GM23338 (cell line): ENCODE measurements around the gene NSRP1. TPM values are rescaled to one million over a fixed set of nuclear protein-coding genes. Genes with fewer than 3 reads are reported as not detected.

Source experiments
- ATAC-seq: fragments of 200-7000 bp; cut with Tn5 transposase; 3 replicates; pipeline ENCODE4 v1.9.1; 2020
- DNase-seq: peaks from one replicate; pipeline ENCODE4 v3.0.0-alpha.2; 2015; ENCODE audit warnings: low spot score
- H2AFZ ChIP-seq: fragments of 200-600 bp; sonication (generic); 2 replicates; pipeline ENCODE4 v1.8.0; 2016; ENCODE audit warnings: antibody characterized with exemption, mild to moderate bottlenecking, moderate library complexity
- H3F3A ChIP-seq: fragments of 200-600 bp; sonication (generic); replicated peaks from 2 replicates; pipeline ENCODE4 v1.8.0; 2017; ENCODE audit warnings: antibody characterized with exemption, mixed run types, low read depth
- H3K27ac ChIP-seq: fragments of 200-600 bp; sonication (generic); 2 replicates; pipeline ENCODE4 v1.6.1; 2016; ENCODE audit warnings: low read depth
- H3K27me3 ChIP-seq: fragments of 200-600 bp; sonication (generic); 2 replicates; pipeline ENCODE4 v1.8.0; 2016; ENCODE audit warnings: mild to moderate bottlenecking, mixed run types, moderate library complexity; ENCODE audit not compliant: insufficient read depth
- H3K36me3 ChIP-seq: fragments of 200-600 bp; sonication (generic); 2 replicates; pipeline ENCODE4 v1.8.0; 2016; ENCODE audit warnings: mild to moderate bottlenecking; ENCODE audit not compliant: insufficient read depth
- H3K4me1 ChIP-seq: fragments of 200-600 bp; sonication (generic); 2 replicates; pipeline ENCODE4 v1.8.0; 2016; ENCODE audit warnings: mild to moderate bottlenecking, moderate library complexity; ENCODE audit not compliant: insufficient read depth
- H3K4me2 ChIP-seq: fragments of 200-600 bp; sonication (generic); 2 replicates; pipeline ENCODE4 v1.7.1; 2017; ENCODE audit warnings: mixed run types
- H3K4me3 ChIP-seq: fragments of 200-600 bp; sonication (generic); 2 replicates; pipeline ENCODE4 v1.6.1; 2016; ENCODE audit warnings: mixed run types
- H3K79me2 ChIP-seq: fragments of 200-600 bp; sonication (generic); replicated peaks from 2 replicates; pipeline ENCODE4 v1.8.0; 2017; ENCODE audit warnings: mild to moderate bottlenecking; ENCODE audit not compliant: insufficient read depth
- H3K9me2 ChIP-seq: fragments of 200-600 bp; sonication (generic); 2 replicates; pipeline ENCODE4 v1.8.0; 2017; ENCODE audit not compliant: insufficient read depth
- H4K20me1 ChIP-seq: fragments of 200-600 bp; sonication (generic); replicated peaks from 2 replicates; pipeline ENCODE4 v1.8.0; 2017; ENCODE audit warnings: mild to moderate bottlenecking; ENCODE audit not compliant: insufficient read depth
- H3K27ac Mint-ChIP-seq: 2 replicates; pipeline ENCODE4 v1.8.0; 2020; ENCODE audit warnings: inconsistent platforms, mild to moderate bottlenecking, moderate library complexity, mixed read lengths
- H3K27me3 Mint-ChIP-seq: 3 replicates; pipeline ENCODE4 v1.8.0; 2022; ENCODE audit warnings: low read depth, mild to moderate bottlenecking, moderate library complexity, mixed read lengths, inconsistent platforms; ENCODE audit not compliant: insufficient read depth, poor library complexity
- H3K36me3 Mint-ChIP-seq: 3 replicates; pipeline ENCODE4 v1.8.0; 2021; ENCODE audit warnings: low read depth, mild to moderate bottlenecking, inconsistent platforms, moderate library complexity, mixed read lengths
- H3K4me1 Mint-ChIP-seq: 3 replicates; pipeline ENCODE4 v1.8.0; 2020; ENCODE audit warnings: mild to moderate bottlenecking, inconsistent platforms, mixed read lengths
- H3K4me3 Mint-ChIP-seq: 3 replicates; pipeline ENCODE4 v1.8.0; 2021; ENCODE audit warnings: moderate library complexity, mild to moderate bottlenecking, inconsistent platforms, mixed read lengths
- H3K9me3 Mint-ChIP-seq: 3 replicates; pipeline ENCODE4 v1.8.0; 2020; ENCODE audit warnings: moderate library complexity, mild to moderate bottlenecking, inconsistent platforms, mixed read lengths
- CREB1 ChIP-seq: fragments of 250-450 bp; sonication (Bioruptor Pico); IDR thresholded peaks from 2 replicates; pipeline ENCODE4 v1.5.0; 2020; ENCODE audit warnings: low read depth, mild to moderate bottlenecking, moderate library complexity
- EZH2 ChIP-seq: fragments of 200-600 bp; sonication (generic); IDR thresholded peaks from one replicate; pipeline ENCODE4 v1.8.0; 2017; ENCODE audit warnings: antibody characterized with exemption, mild to moderate bottlenecking, low read depth; ENCODE audit not compliant: unreplicated experiment
- EZH2phosphoT487 ChIP-seq: fragments of 200-600 bp; sonication (generic); IDR thresholded peaks from one replicate; pipeline ENCODE4 v1.8.1; 2018; ENCODE audit warnings: antibody characterized with exemption; ENCODE audit not compliant: unreplicated experiment
- JUNB ChIP-seq: IDR thresholded peaks from one replicate; pipeline ENCODE4 v1.6.1; 2016; ENCODE audit warnings: antibody characterized with exemption; ENCODE audit not compliant: unreplicated experiment
- NANOG ChIP-seq: IDR thresholded peaks from 2 replicates; pipeline ENCODE4 v1.6.1; 2016; ENCODE audit warnings: antibody characterized with exemption, borderline replicate concordance
- POLR2AphosphoS5 ChIP-seq: IDR thresholded peaks from 2 replicates; pipeline ENCODE4 v1.6.1; 2016; ENCODE audit warnings: antibody characterized with exemption, low read depth
- STAT1 ChIP-seq: IDR thresholded peaks from one replicate; pipeline ENCODE4 v1.6.1; 2016; ENCODE audit warnings: antibody characterized with exemption; ENCODE audit not compliant: unreplicated experiment
- ZNF114 ChIP-seq: fragments of 250-450 bp; sonication (Bioruptor Pico); IDR thresholded peaks from 2 replicates; pipeline ENCODE4 v1.5.0; 2020; ENCODE audit warnings: mild to moderate bottlenecking, moderate library complexity
- ZNF331 ChIP-seq: fragments of 250-450 bp; sonication (Bioruptor Pico); IDR thresholded peaks from 2 replicates; pipeline ENCODE4 v1.5.0; 2020; ENCODE audit warnings: low read depth, mild to moderate bottlenecking, moderate library complexity
- polyA plus RNA-seq: library from polyadenylated mRNA; unstranded; fragments of >200 nt; fragmentation: Nextera tagmentation; extraction: Ambion mirVana; gene quantifications from 2 replicates; pipeline ENCODE4 v1.2.1, GENCODE V29; 2016
- total RNA-seq: library from RNA; depleted of rRNA; stranded (reverse); fragments of >200 nt; shearing (Covaris generic); gene quantifications from 2 replicates; pipeline ENCODE4 v1.2.3, GENCODE V29; 2014
- TF ChIP-seq, protein P1 (sequence below): IDR thresholded peaks from 2 replicates; pipeline ENCODE4 v1.6.1; 2016; ENCODE audit warnings: antibody characterized with exemption
- TF ChIP-seq, protein P2 (sequence below): fragments of 250-450 bp; sonication (Bioruptor Pico); IDR thresholded peaks from 2 replicates; pipeline ENCODE4 v1.5.0; 2020; ENCODE audit warnings: mild to moderate bottlenecking, moderate library complexity
- TF ChIP-seq, protein P3 (sequence below), 2 experiments: fragments of 200-600 bp in 1 of 2; sonication (generic) in 1 of 2; conservative IDR thresholded peaks; 2 replicates each; pipeline versions ENCODE4 v1.5.1 to v1.6.1; 2016 to 2017; ENCODE audit warnings: antibody characterized with exemption in 2 of 2, low read depth in 2 of 2, mild to moderate bottlenecking in 2 of 2, moderate library complexity in 1 of 2
- TF ChIP-seq, protein P4 (sequence below): IDR thresholded peaks from one replicate; pipeline ENCODE4 v1.6.1; 2018; ENCODE audit warnings: antibody characterized with exemption; ENCODE audit not compliant: unreplicated experiment

The NSRP1 gene
- total and polyA plus RNA-seq, 2 experiments from 2014 or later = 15.7 to 110 TPM

DNA sequence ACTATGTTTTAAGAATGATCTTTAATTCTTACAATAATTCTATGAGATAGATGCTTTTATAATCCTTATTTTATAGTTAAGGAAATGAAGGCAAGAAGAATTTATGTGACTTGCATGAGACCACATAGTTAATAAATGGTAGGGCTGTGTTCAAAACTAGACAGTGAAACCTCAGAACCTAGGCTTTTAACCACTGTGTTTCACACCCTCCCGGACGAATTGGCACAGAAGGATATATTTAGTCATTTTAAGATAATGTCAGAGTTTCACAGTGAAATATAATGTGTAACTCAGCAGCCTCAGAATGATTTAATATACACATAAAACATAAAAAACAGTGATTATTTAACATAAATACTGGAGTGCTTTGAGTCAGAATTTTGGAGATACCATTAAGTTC lies 57.0 kb downstream of the NSRP1 start:
- Histone ChIP-seq H3K9me2 (no peaks in the 10 kb centered on the region), H4K20me1 (no peaks in the 10 kb centered on the region), H2AFZ (no peak overlapping the region), H3K79me2 (no peaks in the 10 kb centered on the region), H3F3A (no peaks in the 10 kb centered on the region), H3K4me2 (no peak overlapping the region), H3K4me1 (no peaks in the 10 kb centered on the region), H3K27ac (no peak overlapping the region), H3K27me3 (no peaks in the 10 kb centered on the region), H3K4me3 (no peak overlapping the region), H3K36me3 (peaks cover 11% of the 10 kb centered on the region; the same call in 1 of the 2 replicates)
- Mint-ChIP-seq H3K27me3 (peaks cover 4% of the 10 kb centered on the region), H3K4me3 (no peak overlapping the region), H3K36me3 (peaks cover 18% of the 10 kb centered on the region; the same call in 2 of the 3 replicates), H3K9me3 (no peaks in the 10 kb centered on the region), H3K4me1 (no peaks in the 10 kb centered on the region), H3K27ac (no peak overlapping the region)
- ATAC-seq (no peak), DNase-seq (no peak)
- TF ChIP-seq EZH2 (no peak), NANOG (no peak), ZNF114 (CRISPR knock-in tag) (no peak), POLR2AphosphoS5 (no peak), CREB1 (CRISPR knock-in tag) (no peak), JUNB (no peak), STAT1 (no peak), ZNF331 (CRISPR knock-in tag) (no peak), EZH2phosphoT487 (no peak)
- TF ChIP-seq, protein P1, sequence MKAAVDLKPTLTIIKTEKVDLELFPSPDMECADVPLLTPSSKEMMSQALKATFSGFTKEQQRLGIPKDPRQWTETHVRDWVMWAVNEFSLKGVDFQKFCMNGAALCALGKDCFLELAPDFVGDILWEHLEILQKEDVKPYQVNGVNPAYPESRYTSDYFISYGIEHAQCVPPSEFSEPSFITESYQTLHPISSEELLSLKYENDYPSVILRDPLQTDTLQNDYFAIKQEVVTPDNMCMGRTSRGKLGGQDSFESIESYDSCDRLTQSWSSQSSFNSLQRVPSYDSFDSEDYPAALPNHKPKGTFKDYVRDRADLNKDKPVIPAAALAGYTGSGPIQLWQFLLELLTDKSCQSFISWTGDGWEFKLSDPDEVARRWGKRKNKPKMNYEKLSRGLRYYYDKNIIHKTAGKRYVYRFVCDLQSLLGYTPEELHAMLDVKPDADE = no peak
- TF ChIP-seq, protein P2, sequence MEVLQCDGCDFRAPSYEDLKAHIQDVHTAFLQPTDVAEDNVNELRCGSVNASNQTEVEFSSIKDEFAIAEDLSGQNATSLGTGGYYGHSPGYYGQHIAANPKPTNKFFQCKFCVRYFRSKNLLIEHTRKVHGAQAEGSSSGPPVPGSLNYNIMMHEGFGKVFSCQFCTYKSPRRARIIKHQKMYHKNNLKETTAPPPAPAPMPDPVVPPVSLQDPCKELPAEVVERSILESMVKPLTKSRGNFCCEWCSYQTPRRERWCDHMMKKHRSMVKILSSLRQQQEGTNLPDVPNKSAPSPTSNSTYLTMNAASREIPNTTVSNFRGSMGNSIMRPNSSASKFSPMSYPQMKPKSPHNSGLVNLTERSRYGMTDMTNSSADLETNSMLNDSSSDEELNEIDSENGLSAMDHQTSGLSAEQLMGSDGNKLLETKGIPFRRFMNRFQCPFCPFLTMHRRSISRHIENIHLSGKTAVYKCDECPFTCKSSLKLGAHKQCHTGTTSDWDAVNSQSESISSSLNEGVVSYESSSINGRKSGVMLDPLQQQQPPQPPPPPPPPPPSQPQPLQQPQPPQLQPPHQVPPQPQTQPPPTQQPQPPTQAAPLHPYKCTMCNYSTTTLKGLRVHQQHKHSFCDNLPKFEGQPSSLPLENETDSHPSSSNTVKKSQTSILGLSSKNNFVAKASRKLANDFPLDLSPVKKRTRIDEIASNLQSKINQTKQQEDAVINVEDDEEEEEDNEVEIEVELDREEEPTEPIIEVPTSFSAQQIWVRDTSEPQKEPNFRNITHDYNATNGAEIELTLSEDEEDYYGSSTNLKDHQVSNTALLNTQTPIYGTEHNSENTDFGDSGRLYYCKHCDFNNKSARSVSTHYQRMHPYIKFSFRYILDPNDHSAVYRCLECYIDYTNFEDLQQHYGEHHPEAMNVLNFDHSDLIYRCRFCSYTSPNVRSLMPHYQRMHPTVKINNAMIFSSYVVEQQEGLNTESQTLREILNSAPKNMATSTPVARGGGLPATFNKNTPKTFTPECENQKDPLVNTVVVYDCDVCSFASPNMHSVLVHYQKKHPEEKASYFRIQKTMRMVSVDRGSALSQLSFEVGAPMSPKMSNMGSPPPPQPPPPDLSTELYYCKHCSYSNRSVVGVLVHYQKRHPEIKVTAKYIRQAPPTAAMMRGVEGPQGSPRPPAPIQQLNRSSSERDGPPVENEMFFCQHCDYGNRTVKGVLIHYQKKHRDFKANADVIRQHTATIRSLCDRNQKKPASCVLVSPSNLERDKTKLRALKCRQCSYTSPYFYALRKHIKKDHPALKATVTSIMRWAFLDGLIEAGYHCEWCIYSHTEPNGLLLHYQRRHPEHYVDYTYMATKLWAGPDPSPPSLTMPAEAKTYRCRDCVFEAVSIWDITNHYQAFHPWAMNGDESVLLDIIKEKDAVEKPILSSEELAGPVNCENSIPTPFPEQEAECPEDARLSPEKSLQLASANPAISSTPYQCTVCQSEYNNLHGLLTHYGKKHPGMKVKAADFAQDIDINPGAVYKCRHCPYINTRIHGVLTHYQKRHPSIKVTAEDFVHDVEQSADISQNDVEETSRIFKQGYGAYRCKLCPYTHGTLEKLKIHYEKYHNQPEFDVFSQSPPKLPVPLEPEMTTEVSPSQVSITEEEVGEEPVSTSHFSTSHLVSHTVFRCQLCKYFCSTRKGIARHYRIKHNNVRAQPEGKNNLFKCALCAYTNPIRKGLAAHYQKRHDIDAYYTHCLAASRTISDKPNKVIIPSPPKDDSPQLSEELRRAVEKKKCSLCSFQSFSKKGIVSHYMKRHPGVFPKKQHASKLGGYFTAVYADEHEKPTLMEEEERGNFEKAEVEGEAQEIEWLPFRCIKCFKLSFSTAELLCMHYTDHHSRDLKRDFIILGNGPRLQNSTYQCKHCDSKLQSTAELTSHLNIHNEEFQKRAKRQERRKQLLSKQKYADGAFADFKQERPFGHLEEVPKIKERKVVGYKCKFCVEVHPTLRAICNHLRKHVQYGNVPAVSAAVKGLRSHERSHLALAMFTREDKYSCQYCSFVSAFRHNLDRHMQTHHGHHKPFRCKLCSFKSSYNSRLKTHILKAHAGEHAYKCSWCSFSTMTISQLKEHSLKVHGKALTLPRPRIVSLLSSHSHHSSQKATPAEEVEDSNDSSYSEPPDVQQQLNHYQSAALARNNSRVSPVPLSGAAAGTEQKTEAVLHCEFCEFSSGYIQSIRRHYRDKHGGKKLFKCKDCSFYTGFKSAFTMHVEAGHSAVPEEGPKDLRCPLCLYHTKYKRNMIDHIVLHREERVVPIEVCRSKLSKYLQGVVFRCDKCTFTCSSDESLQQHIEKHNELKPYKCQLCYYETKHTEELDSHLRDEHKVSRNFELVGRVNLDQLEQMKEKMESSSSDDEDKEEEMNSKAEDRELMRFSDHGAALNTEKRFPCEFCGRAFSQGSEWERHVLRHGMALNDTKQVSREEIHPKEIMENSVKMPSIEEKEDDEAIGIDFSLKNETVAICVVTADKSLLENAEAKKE (CRISPR knock-in tag) = no peak
- TF ChIP-seq, protein P3, sequence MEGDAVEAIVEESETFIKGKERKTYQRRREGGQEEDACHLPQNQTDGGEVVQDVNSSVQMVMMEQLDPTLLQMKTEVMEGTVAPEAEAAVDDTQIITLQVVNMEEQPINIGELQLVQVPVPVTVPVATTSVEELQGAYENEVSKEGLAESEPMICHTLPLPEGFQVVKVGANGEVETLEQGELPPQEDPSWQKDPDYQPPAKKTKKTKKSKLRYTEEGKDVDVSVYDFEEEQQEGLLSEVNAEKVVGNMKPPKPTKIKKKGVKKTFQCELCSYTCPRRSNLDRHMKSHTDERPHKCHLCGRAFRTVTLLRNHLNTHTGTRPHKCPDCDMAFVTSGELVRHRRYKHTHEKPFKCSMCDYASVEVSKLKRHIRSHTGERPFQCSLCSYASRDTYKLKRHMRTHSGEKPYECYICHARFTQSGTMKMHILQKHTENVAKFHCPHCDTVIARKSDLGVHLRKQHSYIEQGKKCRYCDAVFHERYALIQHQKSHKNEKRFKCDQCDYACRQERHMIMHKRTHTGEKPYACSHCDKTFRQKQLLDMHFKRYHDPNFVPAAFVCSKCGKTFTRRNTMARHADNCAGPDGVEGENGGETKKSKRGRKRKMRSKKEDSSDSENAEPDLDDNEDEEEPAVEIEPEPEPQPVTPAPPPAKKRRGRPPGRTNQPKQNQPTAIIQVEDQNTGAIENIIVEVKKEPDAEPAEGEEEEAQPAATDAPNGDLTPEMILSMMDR (conservative IDR thresholded peaks at IDR 0.05; ENCODE audit: low read depth in 2 of 2) = no peak
- TF ChIP-seq, protein P4, sequence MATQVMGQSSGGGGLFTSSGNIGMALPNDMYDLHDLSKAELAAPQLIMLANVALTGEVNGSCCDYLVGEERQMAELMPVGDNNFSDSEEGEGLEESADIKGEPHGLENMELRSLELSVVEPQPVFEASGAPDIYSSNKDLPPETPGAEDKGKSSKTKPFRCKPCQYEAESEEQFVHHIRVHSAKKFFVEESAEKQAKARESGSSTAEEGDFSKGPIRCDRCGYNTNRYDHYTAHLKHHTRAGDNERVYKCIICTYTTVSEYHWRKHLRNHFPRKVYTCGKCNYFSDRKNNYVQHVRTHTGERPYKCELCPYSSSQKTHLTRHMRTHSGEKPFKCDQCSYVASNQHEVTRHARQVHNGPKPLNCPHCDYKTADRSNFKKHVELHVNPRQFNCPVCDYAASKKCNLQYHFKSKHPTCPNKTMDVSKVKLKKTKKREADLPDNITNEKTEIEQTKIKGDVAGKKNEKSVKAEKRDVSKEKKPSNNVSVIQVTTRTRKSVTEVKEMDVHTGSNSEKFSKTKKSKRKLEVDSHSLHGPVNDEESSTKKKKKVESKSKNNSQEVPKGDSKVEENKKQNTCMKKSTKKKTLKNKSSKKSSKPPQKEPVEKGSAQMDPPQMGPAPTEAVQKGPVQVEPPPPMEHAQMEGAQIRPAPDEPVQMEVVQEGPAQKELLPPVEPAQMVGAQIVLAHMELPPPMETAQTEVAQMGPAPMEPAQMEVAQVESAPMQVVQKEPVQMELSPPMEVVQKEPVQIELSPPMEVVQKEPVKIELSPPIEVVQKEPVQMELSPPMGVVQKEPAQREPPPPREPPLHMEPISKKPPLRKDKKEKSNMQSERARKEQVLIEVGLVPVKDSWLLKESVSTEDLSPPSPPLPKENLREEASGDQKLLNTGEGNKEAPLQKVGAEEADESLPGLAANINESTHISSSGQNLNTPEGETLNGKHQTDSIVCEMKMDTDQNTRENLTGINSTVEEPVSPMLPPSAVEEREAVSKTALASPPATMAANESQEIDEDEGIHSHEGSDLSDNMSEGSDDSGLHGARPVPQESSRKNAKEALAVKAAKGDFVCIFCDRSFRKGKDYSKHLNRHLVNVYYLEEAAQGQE = no peak
